Prostate gland (tissue), 2 donors: ENCODE measurements around the gene SLC26A9.

Experiments
- CTCF ChIP-seq, 4 experiments: fragments of 200-600 bp in 2 of 4; fragments of 450-650 bp in 2 of 4; sonication (generic) in 2 of 4; IDR thresholded peaks; 1 replicate in 3 of 4; 2 replicates in 1 of 4; pipeline ENCODE4 v1.5.1; 2016 to 2019; ENCODE audit warnings: antibody characterized with exemption in 4 of 4, mild to moderate bottlenecking in 2 of 4, moderate library complexity in 2 of 4
- POLR2A ChIP-seq: fragments of 450-650 bp; IDR thresholded peaks from one replicate; pipeline ENCODE4 v1.6.1; 2016; ENCODE audit warnings: antibody characterized with exemption, mild to moderate bottlenecking

GRCh38 chr1:205959789-205960188 is 16.5 kb upstream of the SLC26A9 start:
- no peak for TF ChIP-seq POLR2A
- no peak for TF ChIP-seq CTCF (IDR thresholded peaks at IDR 0.05)
